Sigmoid colon (tissue), 7 donors: ENCODE data around the gene SND1. TPM values are rescaled to one million over a fixed set of nuclear protein-coding genes. Genes with fewer than 3 reads are reported as not detected.

Experiments
- DNase-seq: peaks from one replicate; pipeline ENCODE4 v3.0.0-alpha.2; 2019
- H3K27ac ChIP-seq, 4 donors: fragments of 200-600 bp; sonication (generic); one replicate each; pipeline ENCODE4 v1.5.1; 2016 to 2019; ENCODE audit warnings: mild to moderate bottlenecking in 1 of 4
- H3K27me3 ChIP-seq, 3 donors: fragments of 200-600 bp; sonication (generic); one replicate each; pipeline ENCODE4 v1.5.1; 2019; ENCODE audit warnings: mild to moderate bottlenecking in 1 of 3
- H3K36me3 ChIP-seq, 4 donors: fragments of 200-600 bp; sonication (generic); one replicate each; pipeline ENCODE4 v1.5.1; 2016 to 2019
- H3K4me1 ChIP-seq, 4 donors: fragments of 200-600 bp; sonication (generic); one replicate each; pipeline ENCODE4 v1.5.1; 2017 to 2019
- H3K4me3 ChIP-seq, 4 donors: fragments of 200-600 bp; sonication (generic); one replicate each; pipeline ENCODE4 v1.5.1; 2017 to 2019; ENCODE audit warnings: mild to moderate bottlenecking in 2 of 4, moderate library complexity in 1 of 4
- H3K9me3 ChIP-seq, 4 donors: fragments of 200-600 bp in 3 of 4; sonication (generic) in 3 of 4; one replicate each; pipeline versions ENCODE4 v1.5.1 to v1.6.1; 2013 to 2019
- EP300 ChIP-seq, 4 donors: sonication (generic); formaldehyde crosslinking; IDR thresholded peaks; one replicate each; pipeline ENCODE4 v1.6.1; 2017; ENCODE audit warnings: antibody characterized with exemption in 4 of 4
- POLR2A ChIP-seq, 2 donors: fragments of 450-650 bp; IDR thresholded peaks; one replicate each; pipeline ENCODE4 v1.6.1; 2016; ENCODE audit warnings: antibody characterized with exemption in 2 of 2, mild to moderate bottlenecking in 2 of 2, moderate library complexity in 2 of 2
- POLR2AphosphoS5 ChIP-seq, 4 donors: sonication (generic); formaldehyde crosslinking; IDR thresholded peaks; one replicate each; pipeline ENCODE4 v1.6.1; 2017; ENCODE audit warnings: antibody characterized with exemption in 4 of 4
- WGBS, 2 donors: extraction: QIAGEN DNeasy Blood & Tissue Kit; methylation state at CpG; one replicate each; pipeline ENCODE4 v1.1.7; 2013; 5-methylcytosine and 5-hydroxymethylcytosine counted together
- intact Hi-C: fragments of 100-400 bp; cut with DNase I; formaldehyde crosslinking; loops from one replicate; pipeline ENCODE4 v1.15.1; 2023
- polyA plus RNA-seq, 3 donors: library from polyadenylated mRNA; stranded (reverse); fragments of 200-250 nt; gene quantifications; one replicate each; pipeline ENCODE4 v1.2.3, GENCODE V29; 2013
- total RNA-seq, 4 donors: library from RNA; depleted of rRNA; stranded (reverse); fragments of >200 nt; gene quantifications; one replicate each; pipeline ENCODE4 v1.1.0, GENCODE V29; 2016
- TF ChIP-seq, protein P1 (sequence below), 4 experiments: fragments of 450-650 bp in 3 of 4; fragments of 200-600 bp in 1 of 4; IDR thresholded peaks; one replicate each; pipeline ENCODE4 v1.5.1; 2016 to 2019; ENCODE audit warnings: antibody characterized with exemption in 4 of 4, mild to moderate bottlenecking in 3 of 4, moderate library complexity in 2 of 4
- donor health status: healthy with polysubstance abuse.
- donor health status: Bipolar disorder and iron deficiency.
- donor health status: healthy.

The SND1 gene
- total and polyA plus RNA-seq, 7 donors, result 30.6 to 93.4 (median 71.3) TPM

- 79 to 86% methylated on average over 3 of the region's 3 CpGs for WGBS, 2 donors
- peak; percentile 68 for DNase-seq
- H3K27me3 ChIP-seq, result no peaks in the 10 kb centered on the region
- H3K27ac ChIP-seq, result no peak overlapping the region
- intact Hi-C loops, result no loop called here
- peaks cover 0 to 38% (median 35%) of the 10 kb centered on the region in 4 donors for H3K4me1 ChIP-seq
- no peak overlapping the region for H3K4me3 ChIP-seq
- no peaks in the 10 kb centered on the region for H3K36me3 ChIP-seq
- TF ChIP-seq, protein P1, sequence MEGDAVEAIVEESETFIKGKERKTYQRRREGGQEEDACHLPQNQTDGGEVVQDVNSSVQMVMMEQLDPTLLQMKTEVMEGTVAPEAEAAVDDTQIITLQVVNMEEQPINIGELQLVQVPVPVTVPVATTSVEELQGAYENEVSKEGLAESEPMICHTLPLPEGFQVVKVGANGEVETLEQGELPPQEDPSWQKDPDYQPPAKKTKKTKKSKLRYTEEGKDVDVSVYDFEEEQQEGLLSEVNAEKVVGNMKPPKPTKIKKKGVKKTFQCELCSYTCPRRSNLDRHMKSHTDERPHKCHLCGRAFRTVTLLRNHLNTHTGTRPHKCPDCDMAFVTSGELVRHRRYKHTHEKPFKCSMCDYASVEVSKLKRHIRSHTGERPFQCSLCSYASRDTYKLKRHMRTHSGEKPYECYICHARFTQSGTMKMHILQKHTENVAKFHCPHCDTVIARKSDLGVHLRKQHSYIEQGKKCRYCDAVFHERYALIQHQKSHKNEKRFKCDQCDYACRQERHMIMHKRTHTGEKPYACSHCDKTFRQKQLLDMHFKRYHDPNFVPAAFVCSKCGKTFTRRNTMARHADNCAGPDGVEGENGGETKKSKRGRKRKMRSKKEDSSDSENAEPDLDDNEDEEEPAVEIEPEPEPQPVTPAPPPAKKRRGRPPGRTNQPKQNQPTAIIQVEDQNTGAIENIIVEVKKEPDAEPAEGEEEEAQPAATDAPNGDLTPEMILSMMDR (IDR thresholded peaks at IDR 0.05), result no peak
- no peak for TF ChIP-seq POLR2AphosphoS5 (IDR thresholded peaks at IDR 0.05)
- no peak for TF ChIP-seq POLR2A (IDR thresholded peaks at IDR 0.05)
- TF ChIP-seq EP300 (IDR thresholded peaks at IDR 0.05), result no peak
- H3K9me3 ChIP-seq, result no peaks in the 10 kb centered on the region
These were observed 146.0 kb downstream of the SND1 start for GRCh38 chr7:127798023-127798422.

- Histone ChIP-seq H3K27me3 (no peaks in the 10 kb centered on the region), H3K27ac (no peak overlapping the region), H3K9me3 (no peaks in the 10 kb centered on the region), H3K4me1 (peaks cover 0 to 38% (median 34%) of the 10 kb centered on the region in 4 donors), H3K36me3 (no peaks in the 10 kb centered on the region), H3K4me3 (no peak overlapping the region)
- DNase-seq, result no peak
- intact Hi-C loops, result no loop called here
- no peak for TF ChIP-seq POLR2AphosphoS5 (IDR thresholded peaks at IDR 0.05)
- no peak for TF ChIP-seq EP300 (IDR thresholded peaks at IDR 0.05)
- no peak for TF ChIP-seq POLR2A (IDR thresholded peaks at IDR 0.05)
- WGBS, 2 donors, result 77 to 90% methylated on average over 6 of the region's 6 CpGs
These were observed 146.9 kb downstream of the SND1 start for GRCh38 chr7:127798769-127799372.

GRCh38 chr7:127799535-127800305, 147.7 kb downstream of the SND1 start:
- no peak overlapping the region for H3K4me3 ChIP-seq
- H3K27ac ChIP-seq, result no peak overlapping the region
- H3K36me3 ChIP-seq, result no peaks in the 10 kb centered on the region
- H3K9me3 ChIP-seq, result no peaks in the 10 kb centered on the region
- 29 to 71% methylated on average over 4 of the region's 4 CpGs for WGBS, 2 donors
- TF ChIP-seq, protein P1 (IDR thresholded peaks at IDR 0.05), result no peak
- TF ChIP-seq POLR2AphosphoS5 (IDR thresholded peaks at IDR 0.05) (no peak), EP300 (IDR thresholded peaks at IDR 0.05) (no peak), POLR2A (IDR thresholded peaks at IDR 0.05) (no peak)
- intact Hi-C loops, result no loop called here
- H3K27me3 ChIP-seq, result no peaks in the 10 kb centered on the region
- no peak for DNase-seq
- H3K4me1 ChIP-seq, result peaks cover 0 to 34% (median 30%) of the 10 kb centered on the region in 4 donors

GRCh38 chr7:127802845-127803244, 150.9 kb downstream of the SND1 start:
- Histone ChIP-seq H3K9me3 (no peaks in the 10 kb centered on the region), H3K4me3 (no peak overlapping the region), H3K36me3 (peaks cover 0 to 6% (median 0%) of the 10 kb centered on the region in 4 donors), H3K4me1 (peaks cover 0 to 28% (median 24%) of the 10 kb centered on the region in 4 donors), H3K27ac (no peak overlapping the region), H3K27me3 (no peaks in the 10 kb centered on the region)
- 93 to 95% methylated on average over 5 of the region's 5 CpGs for WGBS, 2 donors
- TF ChIP-seq, protein P1 (IDR thresholded peaks at IDR 0.05), result no peak
- TF ChIP-seq POLR2AphosphoS5 (IDR thresholded peaks at IDR 0.05) (no peak), POLR2A (IDR thresholded peaks at IDR 0.05) (no peak), EP300 (IDR thresholded peaks at IDR 0.05) (no peak)
- no peak for DNase-seq
- intact Hi-C loops, result no loop called here

GRCh38 chr7:127803626-127804025, 151.6 kb downstream of the SND1 start:
- Histone ChIP-seq H3K27ac (no peak overlapping the region), H3K36me3 (peaks cover 0 to 7% (median 0%) of the 10 kb centered on the region in 4 donors), H3K4me3 (no peak overlapping the region), H3K4me1 (peaks cover 0 to 20% (median 17%) of the 10 kb centered on the region in 4 donors), H3K27me3 (no peaks in the 10 kb centered on the region), H3K9me3 (no peaks in the 10 kb centered on the region)
- TF ChIP-seq POLR2A (IDR thresholded peaks at IDR 0.05) (no peak), POLR2AphosphoS5 (IDR thresholded peaks at IDR 0.05) (no peak), EP300 (IDR thresholded peaks at IDR 0.05) (no peak)
- TF ChIP-seq, protein P1 (IDR thresholded peaks at IDR 0.05), result no peak
- no peak for DNase-seq
- WGBS, 2 donors, result 85 to 90% methylated on average over 2 of the region's 2 CpGs
- intact Hi-C loops, result no loop called here
